ENCODE results near the gene RPLP1.

DNA sequence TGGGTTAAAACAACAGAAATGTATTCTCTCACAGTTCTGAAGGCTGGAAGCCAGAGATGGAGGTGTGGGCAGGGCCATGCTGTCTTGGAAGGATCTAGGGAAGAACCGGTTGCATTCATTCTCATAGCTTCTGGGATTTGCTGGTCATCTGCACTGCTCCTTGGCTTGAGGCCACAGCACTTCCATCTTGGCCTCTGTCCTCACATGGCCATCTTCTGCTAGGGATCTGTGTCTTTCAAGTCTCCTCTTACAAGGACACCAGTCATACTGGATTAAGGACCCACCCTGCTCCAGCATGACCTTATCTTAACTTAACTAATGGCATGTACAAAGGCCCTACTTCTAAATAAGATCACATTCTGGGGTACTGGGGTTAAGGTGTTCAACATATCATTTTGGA lies 47.7 kb downstream of the RPLP1 start:
- TF ChIP-seq, protein P1, sequence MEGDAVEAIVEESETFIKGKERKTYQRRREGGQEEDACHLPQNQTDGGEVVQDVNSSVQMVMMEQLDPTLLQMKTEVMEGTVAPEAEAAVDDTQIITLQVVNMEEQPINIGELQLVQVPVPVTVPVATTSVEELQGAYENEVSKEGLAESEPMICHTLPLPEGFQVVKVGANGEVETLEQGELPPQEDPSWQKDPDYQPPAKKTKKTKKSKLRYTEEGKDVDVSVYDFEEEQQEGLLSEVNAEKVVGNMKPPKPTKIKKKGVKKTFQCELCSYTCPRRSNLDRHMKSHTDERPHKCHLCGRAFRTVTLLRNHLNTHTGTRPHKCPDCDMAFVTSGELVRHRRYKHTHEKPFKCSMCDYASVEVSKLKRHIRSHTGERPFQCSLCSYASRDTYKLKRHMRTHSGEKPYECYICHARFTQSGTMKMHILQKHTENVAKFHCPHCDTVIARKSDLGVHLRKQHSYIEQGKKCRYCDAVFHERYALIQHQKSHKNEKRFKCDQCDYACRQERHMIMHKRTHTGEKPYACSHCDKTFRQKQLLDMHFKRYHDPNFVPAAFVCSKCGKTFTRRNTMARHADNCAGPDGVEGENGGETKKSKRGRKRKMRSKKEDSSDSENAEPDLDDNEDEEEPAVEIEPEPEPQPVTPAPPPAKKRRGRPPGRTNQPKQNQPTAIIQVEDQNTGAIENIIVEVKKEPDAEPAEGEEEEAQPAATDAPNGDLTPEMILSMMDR (IDR thresholded peaks at IDR 0.05): no peak
- TF ChIP-seq POLR2A (IDR thresholded peaks at IDR 0.05): no peak
